ENCODE results near the gene TCN2.
"Not testable (repeated sequence)": the region's sequence is repeated elsewhere in the genome, so short reads cannot be mapped to it uniquely, and the experiment has no call there.

The TCN2 gene

DNA sequence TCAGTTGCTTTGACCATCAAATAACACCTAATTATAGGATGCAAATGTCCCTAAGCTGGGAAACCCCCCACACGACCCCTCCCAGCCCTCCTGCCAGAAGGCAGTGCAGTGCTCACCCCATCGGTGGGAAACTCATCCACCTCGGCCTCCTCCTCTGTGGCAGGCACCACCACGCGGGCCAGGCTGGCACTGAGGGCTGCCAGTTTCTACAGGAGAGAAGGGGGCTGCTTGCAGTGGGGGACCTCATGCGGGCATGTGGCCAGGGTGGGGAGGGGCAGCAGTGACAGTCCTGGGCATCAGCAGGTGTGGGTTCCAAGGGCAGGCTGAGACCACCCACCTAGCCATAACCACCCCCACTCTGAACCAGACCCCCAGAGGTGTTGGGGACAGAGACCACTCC is 26.1 kb upstream of the TCN2 start:
- DNase-seq: no peak

DNA sequence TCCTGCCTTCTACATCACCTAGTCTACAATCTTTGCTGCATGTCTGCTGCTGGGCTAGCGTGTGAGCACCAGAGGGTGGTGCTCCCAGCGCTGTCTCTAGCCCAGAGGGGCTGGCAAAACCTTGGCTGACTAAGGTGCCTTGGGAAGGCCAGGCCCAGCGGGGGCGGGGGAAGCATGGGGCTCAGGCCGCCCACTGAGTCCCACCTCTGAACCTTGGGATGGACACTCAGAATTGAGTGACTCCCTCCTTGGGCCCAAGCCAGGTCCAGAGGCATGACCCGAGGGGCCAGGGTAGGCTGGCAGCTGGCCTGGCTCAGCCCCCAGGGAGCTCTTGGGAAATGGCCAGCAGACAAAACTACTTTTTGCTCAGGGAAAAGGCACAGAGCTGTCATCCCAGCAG is 24.9 kb upstream of the TCN2 start:
- no peak for DNase-seq

DNA sequence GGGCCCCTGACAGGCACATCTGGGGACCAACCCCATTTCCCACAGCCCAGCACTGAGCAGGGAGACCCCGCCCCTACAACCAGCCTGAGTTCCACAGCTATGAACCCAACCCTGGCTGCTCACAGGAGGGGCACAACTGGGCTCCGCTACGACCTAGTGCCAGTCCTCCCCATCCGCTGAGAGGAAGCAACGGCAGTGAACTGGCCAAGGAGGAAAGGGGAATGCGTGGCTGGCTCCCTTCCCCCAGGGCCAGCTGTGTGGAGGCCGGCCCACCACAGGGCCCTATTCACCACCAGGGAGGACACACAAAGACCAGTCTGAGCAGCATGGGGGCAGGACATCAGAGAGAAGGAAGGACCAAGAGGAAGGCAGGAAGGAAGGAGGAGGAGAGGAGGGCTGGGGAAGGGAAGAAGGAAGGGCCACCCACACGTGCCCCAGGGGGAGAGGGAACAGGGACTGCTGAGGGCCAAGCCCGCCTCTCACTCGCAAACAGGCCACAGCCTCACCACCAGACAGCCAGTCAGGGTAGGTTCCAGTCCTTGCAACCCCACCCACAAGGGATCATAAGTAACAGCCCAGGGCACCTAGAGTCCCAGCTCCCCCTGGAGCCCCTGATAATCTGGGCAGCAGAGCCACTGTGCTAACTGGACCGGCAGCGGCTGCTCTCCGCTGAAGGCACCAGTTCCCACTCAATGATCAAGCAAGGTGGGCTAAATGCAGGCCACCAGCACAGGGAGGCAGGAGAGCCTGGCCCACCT is 24.0 kb upstream of the TCN2 start:
- DNase-seq: no peak

DNA sequence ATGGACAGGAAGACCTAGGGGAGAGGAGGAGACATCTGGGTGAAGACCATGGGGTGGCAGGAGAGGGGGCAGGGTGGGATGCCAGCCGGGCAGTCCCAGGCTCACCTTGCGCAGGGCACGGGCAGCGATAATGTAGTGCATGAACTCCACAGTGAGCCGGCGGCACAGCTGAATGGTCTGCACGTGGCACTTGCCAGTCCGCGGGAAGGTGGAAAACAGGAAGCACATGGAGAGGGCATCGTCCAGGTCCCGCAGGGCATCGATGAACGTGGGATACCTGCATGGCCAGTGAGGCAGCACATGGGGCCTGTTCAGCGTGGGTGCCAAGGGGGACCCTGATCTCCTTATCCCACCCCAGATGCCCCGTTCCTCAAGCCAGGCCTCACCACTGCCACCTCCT is 22.5 kb upstream of the TCN2 start:
- DNase-seq: no peak

DNA sequence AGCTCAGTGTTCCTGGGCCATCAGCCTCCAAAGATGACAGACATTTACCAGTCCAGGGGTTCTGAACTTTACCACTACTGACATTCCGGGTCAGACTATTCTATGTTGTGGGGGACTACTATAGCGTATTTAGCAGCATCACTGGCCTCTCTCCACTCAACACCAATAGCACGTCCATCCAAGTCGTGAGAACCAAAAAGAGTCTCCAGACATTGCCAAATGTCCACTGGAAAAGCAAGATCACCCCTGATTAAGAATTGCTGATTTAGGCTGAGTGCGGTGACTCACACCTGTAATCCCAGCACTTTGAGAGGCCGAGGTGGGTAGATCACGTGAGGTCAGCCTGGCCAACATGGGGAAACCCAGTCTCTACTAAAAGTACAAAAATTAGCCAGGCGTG is 20.6 kb upstream of the TCN2 start:
- no peak for DNase-seq

DNA sequence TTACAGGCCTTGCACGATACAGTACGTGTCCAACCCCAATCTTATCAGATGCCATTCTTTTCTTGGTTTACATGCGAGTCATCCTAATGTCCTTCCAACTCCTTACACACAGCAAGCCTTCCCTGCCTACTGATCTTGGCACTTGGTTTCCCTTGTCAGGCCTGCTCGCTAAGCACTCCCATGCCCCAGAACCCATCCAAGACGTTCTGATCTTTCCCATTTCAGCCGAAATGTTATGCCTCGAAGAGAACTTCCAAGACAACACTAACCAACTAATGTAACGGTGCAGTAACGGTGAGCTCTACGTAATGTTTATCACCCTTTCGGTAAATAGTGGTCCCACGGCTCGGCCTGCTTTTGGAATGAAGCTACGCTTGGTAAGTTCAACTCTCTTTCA is 15.8 kb upstream of the TCN2 start:
- DNase-seq: no peak

DNA sequence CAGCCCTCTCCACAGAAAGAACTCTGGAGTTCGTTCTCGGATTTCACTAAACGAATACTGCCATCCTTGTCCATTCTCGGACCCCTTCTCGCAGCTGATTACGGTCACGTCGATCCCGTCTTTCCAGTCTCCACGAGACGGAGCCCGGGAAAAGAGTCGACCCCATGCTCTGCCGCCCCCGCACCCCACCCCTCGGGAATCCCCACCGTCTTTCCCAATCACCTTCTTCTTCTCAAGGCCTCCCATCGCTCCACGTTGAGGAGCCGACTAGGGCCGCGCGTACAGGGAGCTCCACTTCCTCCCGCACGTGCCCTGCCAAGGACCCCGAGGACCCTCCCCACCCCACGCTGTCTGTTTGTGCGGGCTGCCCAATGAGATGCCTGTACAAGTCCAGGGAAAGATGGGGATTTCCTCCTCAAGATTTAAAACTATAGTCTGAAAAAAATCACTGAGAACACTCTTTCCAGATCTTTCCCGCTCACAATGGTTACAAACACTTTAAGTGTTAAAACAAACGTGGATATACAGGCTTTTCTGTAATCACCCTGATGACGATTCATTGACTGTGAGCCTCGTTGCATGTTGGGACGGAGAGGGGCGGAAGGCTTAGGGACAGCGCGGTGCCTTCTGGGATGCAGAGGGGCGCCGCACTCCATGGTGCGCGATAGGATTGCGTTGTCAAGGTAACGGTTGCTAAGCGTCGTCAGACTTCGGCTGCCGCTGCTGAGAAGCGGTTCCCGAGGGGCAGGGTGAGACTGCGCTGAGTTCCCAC is 15.2 kb upstream of the TCN2 start, which contains the start of gene PES1:
Gene PES1 (minus strand): TSS at position 323 of the 772 bp plus-strand sequence. CDS start 77 bp downstream, at position 246.
- DNase-seq: peak; percentile 95

DNA sequence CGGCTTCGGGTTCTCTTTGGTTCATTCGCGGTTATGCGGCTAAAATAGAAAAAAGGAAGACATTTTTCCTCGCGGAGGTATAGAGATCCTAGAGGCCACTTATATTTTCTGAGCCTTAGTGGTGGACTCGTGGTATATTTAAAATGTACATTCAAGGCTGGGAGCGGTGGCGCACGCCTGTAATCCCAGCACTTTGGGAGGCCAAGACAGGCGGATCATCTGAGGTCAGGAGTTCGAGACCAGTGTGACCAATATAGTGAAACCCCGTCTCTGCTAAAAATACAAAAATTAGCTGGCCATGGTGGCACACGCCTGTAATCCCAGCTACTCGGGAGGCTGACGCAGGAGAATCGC is 14.6 kb upstream of the TCN2 start:
- DNase-seq: not testable (repeated sequence)

DNA sequence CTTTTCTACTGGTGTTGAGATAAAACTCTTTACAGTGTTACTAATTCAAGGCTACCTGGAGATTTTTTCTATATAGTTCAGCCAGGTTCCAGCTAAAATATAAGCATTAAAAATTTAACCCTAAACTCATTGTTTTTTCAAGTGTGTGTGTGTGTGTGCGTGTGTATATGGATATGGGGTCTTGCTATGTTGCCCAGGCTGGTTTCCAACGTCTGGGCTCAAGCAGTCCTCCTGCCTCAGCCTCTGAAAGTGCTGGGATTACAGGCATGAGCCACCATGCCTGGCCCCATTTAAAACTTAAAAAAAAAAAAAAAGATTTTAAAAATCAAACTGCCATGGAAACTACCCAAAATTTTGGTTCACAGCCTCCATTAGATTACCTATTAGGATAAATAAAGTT is 10.8 kb upstream of the TCN2 start:
- no peak for DNase-seq

DNA sequence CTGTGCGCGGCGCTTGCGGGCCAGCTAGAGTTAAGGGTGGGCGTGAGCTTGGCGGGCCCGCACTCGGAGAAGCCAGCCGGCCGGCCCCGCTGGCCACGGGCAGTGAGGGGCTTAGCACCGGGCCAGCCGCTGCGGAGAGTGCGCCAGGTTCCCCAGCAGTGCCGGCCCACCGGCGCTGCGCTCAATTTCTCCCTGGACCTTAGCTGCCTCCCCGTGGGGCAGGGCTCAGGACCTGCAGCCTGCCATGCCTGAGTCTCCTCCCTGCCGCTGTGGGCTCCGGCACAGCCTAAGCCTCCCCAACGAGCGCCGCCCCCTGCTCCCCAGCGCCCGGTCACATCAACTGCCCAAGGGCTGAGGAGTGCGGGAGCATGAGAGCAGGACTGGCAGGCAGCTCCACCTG is 10.1 kb upstream of the TCN2 start:
- DNase-seq: no peak

DNA sequence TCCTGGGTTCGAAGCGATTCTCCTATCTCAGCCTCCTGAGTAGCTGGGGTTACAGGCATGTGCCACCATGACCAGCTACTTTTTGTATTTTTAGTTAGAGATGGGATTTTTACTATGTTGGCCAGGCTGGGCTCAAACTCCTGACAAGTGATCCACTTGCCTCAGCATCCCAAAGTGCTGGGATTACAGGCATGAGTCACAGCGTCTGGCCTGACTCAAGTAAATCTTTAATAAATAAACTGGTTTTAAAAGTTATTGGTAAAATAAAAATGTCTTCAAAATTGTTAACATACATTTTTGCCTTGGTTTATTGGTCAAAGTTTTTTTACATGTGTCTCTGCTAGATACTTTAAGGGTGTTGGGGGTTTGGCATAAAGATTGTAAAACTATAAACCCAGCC is 8.0 kb upstream of the TCN2 start:
- DNase-seq: no peak

DNA sequence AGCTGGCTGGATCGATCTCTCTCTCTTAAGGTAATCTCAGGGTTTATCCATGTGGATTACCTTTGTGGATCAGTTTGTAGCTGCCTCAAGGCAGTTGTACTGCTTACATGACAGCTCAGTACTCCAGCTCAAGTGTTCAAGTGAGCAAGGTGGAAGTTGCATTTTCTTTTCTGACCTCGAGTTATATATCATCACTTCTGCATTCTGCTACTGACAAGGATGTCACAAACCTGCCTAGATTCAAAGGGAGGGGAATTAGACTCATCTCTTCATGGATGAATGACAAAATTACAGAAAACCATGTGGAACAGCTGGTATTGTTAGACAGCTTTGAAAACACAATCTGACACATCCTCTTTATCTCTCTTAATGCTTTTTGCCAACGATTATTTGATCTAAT is 6.1 kb upstream of the TCN2 start:
- DNase-seq: no peak

DNA sequence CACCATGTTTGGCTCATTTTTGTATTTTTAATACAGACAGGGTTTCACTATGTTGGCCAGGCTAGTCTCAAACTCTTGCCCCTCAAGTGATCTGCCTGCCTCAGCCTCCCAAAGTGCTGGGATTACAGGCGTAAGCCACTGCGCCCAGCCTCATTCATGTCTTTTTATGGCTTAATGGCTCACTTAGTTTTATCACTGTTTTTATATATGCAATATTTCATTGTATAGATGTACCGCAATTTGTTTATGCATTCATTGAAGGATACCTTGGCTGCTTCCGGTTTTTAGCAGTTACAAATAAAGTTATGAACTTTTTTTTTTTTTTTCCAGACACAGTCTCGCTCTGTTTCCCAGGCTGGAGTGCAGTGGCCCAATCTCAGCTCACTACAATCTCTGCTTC is 5.5 kb upstream of the TCN2 start:
- no peak for DNase-seq

DNA sequence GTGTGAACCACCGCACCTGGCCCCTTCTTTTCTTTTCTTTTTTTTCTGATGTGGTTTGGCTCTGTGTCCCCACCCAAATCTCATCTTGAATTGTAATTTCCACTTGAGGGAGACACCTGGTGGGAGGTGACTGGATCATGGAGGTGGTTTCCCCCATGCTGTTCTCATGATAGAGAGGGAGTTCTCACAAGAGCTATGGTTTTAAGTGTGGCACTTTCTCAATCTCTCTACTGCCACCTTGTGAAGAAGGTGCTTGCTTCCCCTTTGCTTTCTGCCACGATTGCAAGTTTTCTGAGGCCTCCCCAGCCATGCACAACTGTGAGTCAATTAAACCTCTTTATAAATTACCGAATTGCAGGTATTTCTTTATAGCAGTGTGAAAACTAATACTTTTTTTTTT is 4.9 kb upstream of the TCN2 start:
- peak; percentile 26 for DNase-seq

DNA sequence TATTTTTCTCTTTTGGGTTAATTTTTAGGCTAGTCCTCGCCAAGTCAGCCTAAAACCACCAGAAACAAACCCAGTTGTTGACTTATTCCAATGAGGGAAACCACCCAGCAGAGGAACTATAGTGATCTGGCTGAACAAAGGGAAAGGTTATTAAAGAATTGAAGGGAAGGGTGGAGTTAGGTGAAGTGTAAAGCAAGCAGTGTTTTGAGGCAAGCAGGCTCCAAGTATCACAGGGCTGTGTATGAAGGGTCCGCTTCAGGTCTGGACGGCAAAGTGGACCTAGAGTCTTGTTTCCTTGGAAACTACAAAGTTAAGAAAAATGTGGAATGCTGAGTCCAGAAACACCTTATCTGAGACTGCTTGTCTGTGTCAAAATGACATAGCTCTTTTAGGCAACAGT is 3.2 kb upstream of the TCN2 start:
- no peak for DNase-seq

DNA sequence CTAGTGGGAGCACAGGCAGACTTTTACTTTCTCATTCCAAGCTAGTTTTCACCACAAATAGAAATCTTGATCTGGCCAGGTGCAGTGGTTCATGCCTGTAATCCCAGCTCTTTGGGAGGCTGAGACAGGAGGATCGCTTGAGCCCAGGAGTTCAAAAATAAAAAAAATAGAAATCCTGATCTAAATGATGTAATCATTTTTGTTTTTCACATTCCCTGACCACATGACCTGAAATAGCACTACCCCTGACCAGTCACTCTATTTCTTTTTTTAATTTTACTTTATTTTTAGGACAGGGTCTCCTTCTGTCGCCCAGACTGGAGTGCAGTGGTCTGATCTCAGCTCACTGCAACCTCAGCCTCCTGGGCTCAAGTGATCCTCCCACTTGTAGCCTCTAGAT is 2.3 kb upstream of the TCN2 start:
- no peak for DNase-seq

DNA sequence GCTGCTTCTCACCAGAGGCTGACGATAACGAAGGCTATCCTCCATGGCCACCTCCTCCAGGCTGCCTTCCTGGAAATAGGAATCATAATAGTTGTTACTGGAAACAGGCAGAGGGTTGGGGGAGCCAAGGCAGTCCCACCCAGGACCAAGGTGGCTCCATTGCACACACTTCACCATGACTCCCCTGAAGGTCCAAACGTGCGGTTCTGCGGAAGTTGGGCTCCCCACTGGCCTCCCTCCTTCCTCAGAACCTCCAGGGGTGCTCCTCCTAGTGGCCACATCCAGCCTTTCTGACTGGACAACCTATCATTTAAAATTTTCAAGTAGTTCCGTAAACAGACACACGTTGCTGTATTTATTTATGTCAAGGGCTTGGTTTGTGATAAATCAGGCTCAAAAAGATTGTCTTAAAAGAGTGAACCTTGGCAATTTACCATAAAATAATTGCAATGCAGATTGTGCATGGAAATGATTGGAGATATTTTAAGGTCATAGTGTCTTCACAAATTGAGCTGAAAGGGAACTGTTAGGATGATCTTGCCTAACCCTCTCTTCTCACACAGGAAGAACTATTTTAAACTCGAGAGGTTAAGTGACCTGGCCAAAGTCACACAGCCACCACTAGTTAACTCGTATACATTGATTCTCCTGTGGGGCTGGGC is 1.4 kb upstream of the TCN2 start:
- peak; percentile 70 for DNase-seq

DNA sequence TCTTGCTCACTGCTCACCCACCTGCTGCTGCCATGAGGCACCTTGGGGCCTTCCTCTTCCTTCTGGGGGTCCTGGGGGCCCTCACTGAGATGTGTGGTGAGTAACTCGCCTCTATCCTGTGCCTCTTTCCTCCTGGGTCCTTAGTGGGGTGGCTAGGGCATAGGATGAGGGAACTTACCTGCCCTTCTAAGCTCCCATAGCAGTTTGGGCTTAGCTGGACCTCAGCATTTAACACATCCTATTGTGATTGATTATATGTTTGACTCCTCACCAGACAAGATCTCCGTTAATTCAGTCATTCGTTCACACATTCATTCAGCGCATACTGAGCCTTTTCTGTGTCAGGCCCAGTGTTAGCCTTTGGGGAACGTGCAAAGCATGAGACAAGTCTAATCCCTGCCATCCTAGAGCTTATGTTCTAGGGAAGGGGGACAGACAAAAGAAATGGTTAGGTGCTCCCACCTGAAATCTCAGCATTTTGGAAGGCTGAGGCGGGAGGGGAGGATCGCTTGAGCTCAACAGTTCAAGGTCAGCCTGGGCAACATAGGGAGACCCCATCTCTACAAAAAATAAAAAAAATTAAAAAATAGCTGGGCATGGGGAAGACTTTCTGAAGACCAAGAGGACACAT is 441 bp downstream of the TCN2 start:
- no peak for DNase-seq

DNA sequence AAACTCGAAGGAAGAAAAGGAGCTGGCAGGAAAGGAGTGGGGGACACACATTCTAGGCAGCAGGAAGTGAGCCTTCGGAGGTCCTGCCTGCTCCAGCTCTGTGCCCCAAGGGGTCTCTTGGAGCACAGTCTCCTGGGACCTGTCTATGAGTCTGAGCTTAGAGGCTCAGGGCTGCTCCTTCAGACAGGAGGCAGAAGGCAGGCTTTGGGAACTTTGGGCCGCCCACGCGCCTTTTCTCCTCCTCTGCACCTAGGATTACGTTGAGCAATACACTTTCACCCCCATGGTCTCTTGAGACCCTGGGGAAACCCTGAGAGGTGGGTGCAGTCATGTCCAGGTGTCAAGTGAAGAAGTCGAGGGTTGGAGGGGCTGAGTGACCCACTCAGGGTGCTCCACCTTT is 965 bp downstream of the TCN2 start:
- DNase-seq: no peak

DNA sequence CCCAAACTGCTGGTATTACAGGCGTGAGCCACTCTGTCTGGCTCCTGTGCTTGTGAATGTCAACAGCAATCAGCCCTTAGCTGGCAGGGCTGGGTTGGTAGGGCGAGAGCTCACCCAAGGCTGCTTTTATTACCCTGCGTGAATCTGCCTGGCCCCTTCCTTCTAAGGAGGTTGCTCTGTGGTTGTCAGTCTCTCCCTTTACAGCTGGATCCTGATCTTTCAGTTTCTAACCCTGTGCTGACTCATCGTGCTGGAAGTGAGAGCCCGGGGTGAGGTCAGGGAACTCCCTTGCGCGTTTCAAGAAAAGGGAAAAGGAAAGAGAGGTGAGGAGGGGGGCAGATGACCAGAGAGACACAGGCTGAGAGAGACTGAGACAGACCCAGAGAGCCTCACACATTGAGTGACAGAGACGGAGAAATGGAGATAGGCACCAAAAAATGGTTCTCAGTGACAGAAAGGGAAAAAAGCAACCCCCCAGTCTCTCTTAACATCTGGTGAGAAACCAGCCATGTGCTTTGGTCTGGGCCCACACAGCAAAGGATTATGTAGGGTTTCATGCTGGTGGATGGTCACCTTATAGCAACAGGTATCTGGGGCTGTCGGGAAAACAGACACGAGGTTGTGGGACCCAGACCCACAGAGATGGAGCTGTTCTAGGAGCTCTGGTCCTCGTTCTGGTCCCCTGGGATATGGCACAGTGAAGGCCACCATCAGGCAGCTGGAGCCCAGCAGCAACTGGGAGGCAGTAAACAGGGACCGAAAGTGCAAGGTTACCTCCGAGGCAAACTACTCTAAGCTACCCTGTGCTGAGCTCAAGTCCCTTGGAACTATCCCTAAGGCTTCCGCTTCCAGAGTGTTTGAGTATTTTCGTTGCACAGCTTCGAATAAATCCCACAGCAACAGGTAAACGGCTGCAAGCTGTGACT is 2.5 kb downstream of the TCN2 start:
- peak; percentile 52 for DNase-seq

DNA sequence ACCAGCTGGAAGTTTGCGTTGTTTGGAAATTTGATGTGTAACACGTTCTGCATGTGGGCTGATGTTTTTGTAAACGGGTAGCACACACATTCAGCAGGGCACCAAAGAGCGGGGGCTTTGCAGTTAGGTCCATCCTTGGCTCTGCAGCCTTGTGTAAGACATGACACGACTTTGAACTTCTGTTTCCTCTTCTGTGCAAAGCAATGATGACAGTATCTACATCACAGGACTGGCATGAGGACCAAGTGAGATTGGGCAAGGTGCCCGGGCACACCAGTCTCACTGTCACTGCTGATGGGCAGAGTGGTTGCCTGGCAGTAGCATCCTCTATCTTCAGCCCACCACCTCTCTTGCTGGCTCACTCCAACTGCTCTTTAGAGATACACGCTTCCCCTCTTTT is 3.3 kb downstream of the TCN2 start:
- no peak for DNase-seq

DNA sequence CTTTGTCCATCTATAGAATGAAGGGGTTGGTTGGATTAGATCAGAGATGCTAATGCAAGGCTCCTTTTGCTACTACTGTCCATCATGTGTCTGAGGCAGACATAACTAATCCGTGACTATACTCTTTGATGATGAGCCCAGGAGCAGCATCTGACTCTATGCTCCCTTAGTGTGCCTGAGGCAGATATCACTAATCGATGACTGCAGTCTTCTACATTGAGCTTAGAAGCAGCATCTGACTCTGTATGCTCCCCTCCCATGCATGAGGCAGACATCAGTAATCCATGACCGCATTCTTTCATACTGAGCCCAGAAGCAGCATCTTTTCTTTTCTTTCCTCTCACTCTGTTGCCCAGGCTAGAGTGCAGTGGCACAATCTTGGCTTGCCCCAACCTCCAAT is 4.2 kb downstream of the TCN2 start:
- DNase-seq: no peak

DNA sequence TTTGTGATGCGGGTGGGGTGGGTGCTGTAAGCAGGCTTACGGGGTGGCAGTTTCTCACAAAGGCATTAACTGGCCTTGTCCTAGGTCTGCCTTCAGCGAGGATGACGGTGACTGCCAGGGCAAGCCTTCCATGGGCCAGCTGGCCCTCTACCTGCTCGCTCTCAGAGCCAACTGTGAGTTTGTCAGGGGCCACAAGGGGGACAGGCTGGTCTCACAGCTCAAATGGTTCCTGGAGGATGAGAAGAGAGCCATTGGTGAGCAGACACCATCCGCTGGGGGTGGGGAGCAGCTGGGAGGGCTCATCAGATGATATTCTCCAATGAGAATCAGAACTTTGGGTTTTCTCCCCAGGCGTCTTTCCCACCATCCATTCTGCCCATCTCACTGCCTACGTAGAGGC is 5.8 kb downstream of the TCN2 start:
- no peak for DNase-seq

All from activated CD4-positive, alpha-beta T cell treated with anti-CD3 and anti-CD28 coated beads for 48 hours (primary cell).